OCI-LY7 (cell line): ENCODE data around the gene LRRC8E. TPM values are rescaled to one million over a fixed set of nuclear protein-coding genes. Genes with fewer than 3 reads are reported as not detected.

Experiments used
- BruUV-seq: library from RNA; stranded (reverse); fragments of 400-500 nt; replicated peaks from 2 replicates; lab custom pipeline; 2021; lab: Mats Ljungman, UMichigan
- CTCF ChIA-PET: fragments of 300-600 bp; sonication (Branson Sonifier 250); formaldehyde crosslinking; loops from one replicate; lab custom pipeline; 2022; ENCODE audit warnings: antibody characterized with exemption; ENCODE audit not compliant: unreplicated experiment; lab: Charles Lee
- POLR2A ChIA-PET: fragments of 300-600 bp; sonication (Branson Sonifier 250); formaldehyde crosslinking; loops from one replicate; lab custom pipeline; 2022; ENCODE audit warnings: antibody characterized with exemption; lab: Charles Lee
- DNase-seq: peaks from one replicate; pipeline ENCODE4 v3.0.0-alpha.2; 2015; ENCODE audit warnings: low spot score
- H2AFZ ChIP-seq: fragments of 200-600 bp; sonication (generic), shearing (Covaris generic); 2 replicates; pipeline ENCODE4 v1.6.1; 2014; ENCODE audit warnings: mild to moderate bottlenecking, antibody characterized with exemption, low read length, moderate library complexity
- H3K27ac ChIP-seq: fragments of 200-600 bp; sonication (generic); 2 replicates; pipeline ENCODE4 v1.5.1; 2014; ENCODE audit warnings: mixed run types, low read depth, mild to moderate bottlenecking, moderate library complexity, low read length, inconsistent platforms; ENCODE audit not compliant: poor library complexity, severe bottlenecking
- H3K36me3 ChIP-seq: fragments of 200-600 bp; sonication (generic); 2 replicates; pipeline ENCODE4 v1.6.1; 2014; ENCODE audit warnings: mild to moderate bottlenecking, antibody characterized with exemption, low read length, moderate library complexity, mixed read lengths; ENCODE audit not compliant: insufficient read depth
- H3K4me1 ChIP-seq: fragments of 200-600 bp; sonication (generic); 2 replicates; pipeline ENCODE4 v1.5.1; 2014; ENCODE audit warnings: mild to moderate bottlenecking, low read length; ENCODE audit not compliant: insufficient read depth, poor library complexity, severe bottlenecking
- H3K4me2 ChIP-seq: fragments of 200-600 bp; sonication (generic); 2 replicates; pipeline ENCODE4 v1.6.1; 2014; ENCODE audit warnings: mild to moderate bottlenecking, low read length
- H3K4me3 ChIP-seq: fragments of 200-600 bp; sonication (generic); 2 replicates; pipeline ENCODE4 v1.5.1; 2014; ENCODE audit warnings: mild to moderate bottlenecking, low read depth, low read length; ENCODE audit not compliant: poor library complexity, severe bottlenecking
- H3K79me2 ChIP-seq: fragments of 200-600 bp; sonication (generic); 2 replicates; pipeline ENCODE4 v1.6.1; 2016; ENCODE audit warnings: low read depth, mild to moderate bottlenecking, low read length, moderate library complexity, mixed read lengths; ENCODE audit not compliant: insufficient read depth
- H3K9me2 ChIP-seq: fragments of 200-600 bp; sonication (generic); 2 replicates; pipeline ENCODE4 v1.6.1; 2016; ENCODE audit warnings: mild to moderate bottlenecking, low read length, mixed read lengths; ENCODE audit not compliant: insufficient read depth
- H3K9me3 ChIP-seq: fragments of 200-600 bp; sonication (generic); 2 replicates; pipeline ENCODE4 v1.6.1; 2014; ENCODE audit warnings: mild to moderate bottlenecking, mixed run types, low read length, mixed read lengths
- H4K20me1 ChIP-seq: fragments of 200-600 bp; sonication (generic); 2 replicates; pipeline ENCODE4 v1.6.1; 2014; ENCODE audit warnings: mild to moderate bottlenecking, antibody characterized with exemption, low read length, moderate library complexity, mixed read lengths; ENCODE audit not compliant: insufficient read depth
- CTCF ChIP-seq: fragments of 200-600 bp; sonication (generic); conservative IDR thresholded peaks from 2 replicates; pipeline ENCODE4 v1.5.1; 2014; ENCODE audit warnings: mild to moderate bottlenecking, antibody characterized with exemption, low read length, moderate library complexity, mixed read lengths
- EZH2phosphoT487 ChIP-seq: fragments of 200-600 bp; sonication (generic); IDR thresholded peaks from 2 replicates; pipeline ENCODE4 v1.6.1; 2018; ENCODE audit warnings: low read depth, borderline replicate concordance, mild to moderate bottlenecking, mixed run types, antibody characterized with exemption, low read length, moderate library complexity, mixed read lengths
- intact Hi-C: fragments of 100-400 bp; cut with micrococcal nuclease; formaldehyde crosslinking; loops from one replicate; pipeline ENCODE4 v1.10.0; 2022; ENCODE audit not compliant: unreplicated experiment
- total RNA-seq, 2 experiments: library from RNA; depleted of rRNA in 1 of 2; stranded (reverse); fragments of >200 nt in 1 of 2; shearing (Covaris generic) in 1 of 2; gene quantifications; 2 replicates each; pipeline ENCODE4 v1.2.3, GENCODE V29; 2014 to 2022

LRRC8E gene
- total RNA-seq, 2 experiments from 2014 or later = not detected

- DNase-seq = no peak
- intact Hi-C loops = no loop called here
- H3K27ac ChIP-seq = no peak overlapping the region
- no peaks in the 10 kb centered on the region for H3K36me3 ChIP-seq
- no peaks in the 10 kb centered on the region for H3K4me1 ChIP-seq
- no peaks in the 10 kb centered on the region for H3K9me3 ChIP-seq
- no peaks in the 10 kb centered on the region for H3K9me2 ChIP-seq
- H3K4me3 ChIP-seq = no peak overlapping the region
- no peaks in the 10 kb centered on the region for H3K79me2 ChIP-seq
- no peak overlapping the region for H2AFZ ChIP-seq
- no peak overlapping the region for H3K4me2 ChIP-seq
- ChIA-PET POLR2A (no interaction called here), CTCF (no interaction called here)
- no TSS peak for BruUV-seq
- H4K20me1 ChIP-seq = no peaks in the 10 kb centered on the region
- TF ChIP-seq EZH2phosphoT487 (no peak), CTCF (no peak)
Observed at GRCh38 chr19:7881910-7882309, 6.4 kb upstream of the LRRC8E start.

- intact Hi-C loops = no loop called here
- TF ChIP-seq CTCF (no peak), EZH2phosphoT487 (no peak)
- no peaks in the 10 kb centered on the region for H3K79me2 ChIP-seq
- no peak overlapping the region for H3K4me2 ChIP-seq
- no peak for DNase-seq
- no peak overlapping the region for H2AFZ ChIP-seq
- H3K9me3 ChIP-seq = no peaks in the 10 kb centered on the region
- ChIA-PET POLR2A (interaction anchor here (0.7 kb wide), 1 partner anchor 458 kb away, joined by 3 read pairs; no protein-coding TSS in a partner anchor), CTCF (no interaction called here)
- H3K27ac ChIP-seq = no peak overlapping the region
- no peak overlapping the region for H3K4me3 ChIP-seq
- no peaks in the 10 kb centered on the region for H3K36me3 ChIP-seq
- no peaks in the 10 kb centered on the region for H4K20me1 ChIP-seq
- H3K4me1 ChIP-seq = no peaks in the 10 kb centered on the region
- BruUV-seq = no TSS peak
- H3K9me2 ChIP-seq = no peaks in the 10 kb centered on the region
Observed at GRCh38 chr19:7883105-7883504, 5.2 kb upstream of the LRRC8E start.

- ChIA-PET CTCF (no interaction called here), POLR2A (interaction anchor here (0.7 kb wide), 1 partner anchor 459 kb away, joined by 3 read pairs; no protein-coding TSS in a partner anchor)
- no peaks in the 10 kb centered on the region for H4K20me1 ChIP-seq
- no peak overlapping the region for H2AFZ ChIP-seq
- H3K79me2 ChIP-seq = no peaks in the 10 kb centered on the region
- no peaks in the 10 kb centered on the region for H3K9me2 ChIP-seq
- DNase-seq = no peak
- no peak overlapping the region for H3K4me3 ChIP-seq
- H3K36me3 ChIP-seq = no peaks in the 10 kb centered on the region
- intact Hi-C loops = no loop called here
- H3K27ac ChIP-seq = no peak overlapping the region
- H3K4me2 ChIP-seq = no peak overlapping the region
- no peaks in the 10 kb centered on the region for H3K4me1 ChIP-seq
- TF ChIP-seq CTCF (no peak), EZH2phosphoT487 (no peak)
- no TSS peak for BruUV-seq
- H3K9me3 ChIP-seq = no peaks in the 10 kb centered on the region
Observed at GRCh38 chr19:7883796-7884570, 4.3 kb upstream of the LRRC8E start.
